NCI-H1436 (cell line): Measurements from ENCODE around the gene FARS2.
"Not testable (repeated sequence)": the region's sequence is repeated elsewhere in the genome, so short reads cannot be mapped to it uniquely, and the experiment has no call there.

ENCODE experiments used
- DNase-seq: peaks from one replicate; lab custom pipeline; 2025; lab: John Stamatoyannopoulos, UW

FARS2 gene

DNA sequence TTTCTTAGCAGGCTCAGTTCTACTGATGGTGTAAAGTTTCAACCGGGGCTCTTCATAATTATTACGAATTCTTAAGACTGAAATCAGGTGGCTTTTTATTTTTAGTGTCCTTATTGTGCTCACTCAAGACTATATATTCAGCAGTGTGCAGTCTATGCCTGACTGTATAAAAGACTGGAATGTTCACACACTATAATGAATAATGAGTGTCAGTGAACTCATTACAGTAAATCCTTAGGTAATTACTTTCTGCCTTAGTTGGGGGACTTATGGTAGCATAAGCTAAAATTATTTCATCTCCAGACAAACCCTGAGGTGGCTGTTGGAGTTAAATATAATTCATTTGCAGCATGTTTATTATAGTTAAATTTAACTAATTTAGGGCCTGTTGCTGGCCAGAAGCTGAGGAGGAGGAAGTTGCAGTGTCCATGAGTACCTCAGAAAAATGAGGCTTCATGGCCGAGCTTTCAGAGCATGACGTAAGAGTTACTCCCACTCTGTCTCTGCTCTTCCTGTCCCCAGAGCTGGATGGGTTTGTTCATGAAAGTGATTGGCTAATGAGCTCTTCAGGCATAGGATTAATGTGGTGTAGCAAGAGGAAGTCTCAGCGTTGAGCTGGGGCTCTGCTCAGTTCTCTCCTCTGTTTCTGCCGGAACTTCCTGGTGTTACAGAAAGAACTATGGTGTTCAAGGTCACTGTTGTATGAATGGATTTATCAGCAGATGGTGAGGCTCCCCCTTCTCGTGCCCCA is 409.7 kb downstream of the FARS2 start:
- DNase-seq = peak; percentile 10

DNA sequence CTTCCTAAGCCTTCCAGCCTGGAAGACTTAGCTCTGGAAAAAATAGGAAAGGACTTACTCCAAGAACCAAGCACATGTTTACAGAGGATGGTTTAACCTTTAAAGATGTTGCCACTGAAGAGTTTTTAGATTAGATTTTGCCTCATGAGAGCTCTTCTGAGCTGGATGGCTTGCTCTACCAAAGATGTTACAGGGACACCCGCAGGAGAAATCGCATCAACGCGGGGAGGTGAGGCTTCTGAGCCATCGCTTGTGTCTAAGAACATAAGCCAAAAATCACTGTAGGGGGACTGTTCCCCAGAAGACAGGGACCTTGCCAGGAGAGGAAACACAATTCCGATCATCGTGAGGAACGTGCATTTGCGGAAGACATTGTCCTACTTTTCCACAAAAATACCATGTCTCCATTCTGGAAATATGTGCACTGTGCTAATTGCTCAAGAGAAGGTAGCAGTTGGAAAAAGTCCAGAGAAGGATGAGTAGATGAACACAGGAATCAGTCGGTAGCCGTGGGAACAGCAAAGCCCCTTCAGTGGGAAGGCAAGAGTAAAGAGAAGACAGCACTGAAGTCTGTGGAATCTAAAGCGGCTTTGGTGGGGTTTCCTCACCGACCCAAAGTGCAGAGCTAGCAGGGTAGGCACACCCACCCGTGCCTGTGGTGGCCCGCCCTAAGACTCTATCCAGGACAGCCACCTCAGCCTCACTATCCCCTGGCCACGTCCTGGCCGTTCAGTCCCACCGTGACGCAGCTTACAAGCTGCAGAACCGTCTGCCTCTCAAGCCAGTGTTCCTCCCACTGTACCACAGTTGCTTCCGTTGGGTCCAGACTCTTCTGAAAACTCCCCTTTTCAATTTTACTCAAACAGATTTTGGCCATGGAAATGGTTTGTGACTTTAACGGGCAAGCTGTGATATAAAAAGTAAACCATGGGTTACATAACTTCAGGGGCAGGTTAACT is 410.6 kb downstream of the FARS2 start:
- no peak for DNase-seq

DNA sequence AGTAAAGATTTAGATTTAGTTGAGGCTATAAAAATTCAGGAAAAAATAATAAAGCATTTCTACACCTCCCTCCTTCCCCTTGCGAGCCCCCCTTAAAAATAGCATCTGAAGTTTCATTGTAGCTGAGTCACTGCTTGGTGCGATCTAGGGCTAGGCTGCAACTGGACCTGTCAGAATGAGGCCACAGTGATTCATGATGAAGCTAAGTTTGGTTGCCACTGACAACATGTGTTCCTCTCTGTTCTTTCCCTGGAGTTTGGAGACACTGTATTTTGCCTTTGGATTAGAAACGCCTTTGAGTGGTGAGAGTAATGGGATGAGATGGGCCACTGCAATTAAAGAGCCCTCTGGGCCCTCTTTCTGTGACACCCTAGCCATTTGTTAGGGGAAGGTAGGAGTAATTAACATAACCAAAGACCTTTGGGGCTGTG is 411.3 kb downstream of the FARS2 start:
- no peak for DNase-seq

DNA sequence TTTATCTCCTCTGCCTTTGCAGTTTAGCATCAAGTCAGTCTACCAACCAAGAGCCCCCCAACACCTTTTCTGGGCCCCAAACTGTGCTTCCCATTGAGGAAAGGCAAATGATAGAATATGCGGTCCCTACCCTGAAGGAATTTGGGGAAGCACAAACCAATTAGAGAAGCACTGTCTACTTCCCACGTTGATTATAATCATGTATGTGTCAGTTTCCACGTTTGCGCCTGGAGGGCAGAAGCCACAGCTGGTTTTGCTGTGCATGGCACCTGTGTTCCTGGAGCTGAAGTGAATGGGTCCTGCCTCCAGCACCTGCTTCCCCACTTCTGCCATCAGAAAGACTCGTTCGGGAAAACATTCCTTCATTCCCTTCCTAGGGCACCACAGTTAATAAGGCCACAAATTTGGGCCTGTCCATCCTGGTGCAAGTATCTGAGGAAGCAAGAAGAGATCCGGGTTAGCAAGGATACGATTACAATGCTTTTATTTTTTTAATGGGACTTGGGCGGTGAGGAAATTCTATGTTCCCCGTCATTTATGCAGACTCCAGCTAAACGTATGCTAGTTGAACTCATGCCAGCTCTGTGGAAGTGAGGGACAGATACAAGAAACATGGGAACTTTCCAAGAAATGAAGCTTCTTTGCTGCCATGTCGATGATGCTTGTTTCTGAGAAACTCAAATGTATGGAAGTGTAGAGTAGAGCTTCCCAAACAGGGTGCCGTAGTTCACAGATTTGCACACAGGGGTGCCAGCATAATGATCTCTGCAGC is 411.9 kb downstream of the FARS2 start:
- no peak for DNase-seq

DNA sequence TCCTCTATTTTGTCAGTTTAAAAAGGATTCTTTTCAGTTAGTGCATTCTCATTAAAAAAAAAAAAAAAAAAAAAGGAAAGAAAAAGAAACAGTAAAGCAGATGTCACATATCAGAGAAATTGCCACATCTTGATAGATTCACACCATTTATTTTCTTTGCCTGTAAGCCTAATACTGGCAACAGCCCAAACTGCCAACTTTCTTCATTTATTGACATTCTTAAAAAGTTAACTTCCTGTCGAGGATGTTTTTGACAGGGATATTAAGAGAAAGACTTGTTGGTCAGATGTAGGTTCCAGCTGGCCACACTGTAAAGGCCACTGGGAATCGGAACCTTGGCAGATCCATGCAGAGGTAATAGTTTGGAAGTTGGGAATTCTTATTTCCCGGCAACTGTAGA is 412.8 kb downstream of the FARS2 start:
- DNase-seq = no peak

DNA sequence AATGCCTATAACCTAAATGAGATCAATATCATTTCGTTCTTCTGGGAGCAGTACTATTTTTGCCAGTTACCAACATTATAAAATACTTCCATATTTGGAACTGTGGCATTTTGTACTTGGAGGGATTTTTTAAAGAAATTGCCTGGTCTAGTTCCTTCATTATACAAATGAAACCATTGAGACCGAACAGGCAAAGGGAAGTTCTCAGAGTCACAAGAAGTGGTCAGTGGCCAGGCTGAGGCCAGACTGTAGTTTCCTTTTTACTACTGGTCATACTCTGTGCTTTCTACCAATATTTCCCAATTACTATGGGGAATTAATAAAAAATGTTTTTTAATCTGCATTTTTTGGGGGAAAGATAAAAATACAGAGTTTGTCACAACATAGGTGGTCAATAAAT is 413.4 kb downstream of the FARS2 start:
- DNase-seq = no peak

DNA sequence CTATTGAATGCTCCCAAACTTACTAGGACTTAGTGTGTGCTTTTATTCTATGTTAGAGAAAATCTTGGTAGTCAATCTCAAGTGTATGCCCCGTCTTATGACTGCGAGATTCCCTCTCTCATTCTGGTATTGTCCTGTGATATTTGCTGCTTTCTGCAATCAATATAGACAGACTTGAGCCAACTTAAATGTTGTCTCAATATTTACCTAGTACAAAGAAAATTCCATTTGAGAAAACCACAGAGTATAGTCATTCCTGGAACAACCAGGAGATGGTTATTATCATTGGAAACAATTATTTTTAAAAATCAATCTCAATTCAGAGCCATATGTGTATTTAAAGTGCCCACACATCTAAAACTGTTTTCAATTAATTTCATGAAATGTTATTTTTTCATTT is 415.4 kb downstream of the FARS2 start:
- DNase-seq = no peak

DNA sequence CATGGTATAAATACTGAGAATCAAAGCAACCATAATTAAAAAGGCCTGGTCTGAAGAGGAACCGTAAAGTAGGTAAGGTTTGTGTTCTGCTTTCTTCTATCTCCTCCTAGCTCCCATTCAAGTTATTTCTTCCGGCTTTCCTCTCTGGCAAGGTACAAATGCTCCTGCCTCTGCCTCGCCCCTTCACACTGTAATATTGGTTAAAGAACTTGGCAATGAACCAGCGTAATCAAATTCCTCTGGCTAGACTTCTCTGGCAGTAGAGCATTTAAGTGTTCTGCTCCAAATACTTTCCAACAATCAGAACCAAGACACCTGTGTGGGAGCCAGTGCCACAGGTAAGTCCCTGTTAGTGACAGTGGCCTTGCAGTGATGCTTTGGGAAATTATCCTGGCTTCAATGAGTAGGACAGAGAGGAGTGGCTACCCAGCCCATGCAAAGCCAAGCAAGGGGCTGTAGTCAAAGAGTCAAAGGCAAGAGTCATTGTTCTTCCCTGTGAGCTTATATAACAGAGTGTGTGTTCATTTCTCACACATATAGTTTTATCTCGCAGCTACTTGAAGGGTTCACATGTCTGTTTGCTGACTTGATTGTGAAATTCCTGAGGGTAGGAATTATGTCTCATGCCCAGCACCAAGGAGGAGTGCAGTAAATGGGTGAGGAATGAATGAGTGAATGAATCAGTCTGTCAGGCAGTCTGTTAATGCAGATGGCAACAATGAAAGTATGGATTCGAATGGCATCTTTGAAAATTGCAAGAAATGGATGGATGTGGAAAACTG is 416.1 kb downstream of the FARS2 start:
- no peak for DNase-seq

DNA sequence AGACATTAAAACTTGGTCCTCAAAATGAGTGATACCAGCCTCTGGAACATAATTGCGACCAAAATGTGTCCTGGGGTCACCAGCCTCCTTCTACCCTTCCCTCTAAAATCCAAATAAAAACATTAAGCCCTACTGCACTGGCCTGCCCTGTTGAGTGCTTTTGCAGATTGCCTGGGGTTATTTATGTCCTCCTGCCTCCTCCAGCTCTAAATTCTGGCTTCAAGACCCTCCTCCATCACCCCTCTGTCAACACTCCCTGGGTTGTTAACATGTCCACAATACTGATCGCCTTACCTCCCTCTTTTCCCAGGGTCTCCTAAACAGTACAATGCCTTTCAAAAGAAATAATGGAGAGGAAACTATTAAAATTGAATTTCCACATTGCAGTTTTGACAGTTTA is 418.0 kb downstream of the FARS2 start:
- DNase-seq = no peak

DNA sequence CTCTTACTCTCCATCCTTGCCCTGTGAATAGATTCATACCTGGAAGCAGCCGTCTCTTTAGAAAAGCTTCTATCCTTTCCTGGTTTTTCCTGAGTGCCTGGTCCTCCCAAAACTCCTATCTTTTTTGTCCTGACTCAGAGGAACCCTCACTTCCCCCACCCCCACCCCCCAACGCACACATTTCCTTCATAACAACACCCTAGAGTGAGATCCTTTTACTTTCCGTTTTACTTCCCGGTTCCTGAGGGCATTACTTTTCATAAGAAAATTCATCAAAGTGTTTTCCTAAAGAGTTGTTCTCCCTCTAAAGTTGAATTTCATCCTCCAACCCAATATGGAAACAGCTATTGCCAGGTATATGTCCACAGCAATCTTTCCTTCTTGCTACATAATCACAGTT is 418.4 kb downstream of the FARS2 start:
- no peak for DNase-seq

DNA sequence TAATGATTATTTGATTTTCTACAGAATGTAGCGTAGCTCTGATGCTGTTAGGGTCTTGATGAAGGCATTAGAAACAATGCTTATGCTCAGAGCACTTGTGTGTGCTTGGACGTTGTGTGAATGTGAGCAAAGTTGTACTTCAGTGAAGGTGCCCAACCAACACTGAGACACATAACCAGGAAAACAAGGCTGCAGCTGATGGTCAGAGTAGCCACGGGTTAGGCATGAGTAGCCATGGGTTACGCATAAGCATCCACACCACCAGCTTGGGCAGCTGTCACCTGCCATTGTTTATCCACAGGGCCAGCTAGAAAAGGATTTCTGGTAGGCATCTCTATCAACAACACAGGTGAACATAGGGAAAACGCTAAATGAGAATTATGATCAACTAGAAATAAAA is 418.8 kb downstream of the FARS2 start:
- DNase-seq = no peak

DNA sequence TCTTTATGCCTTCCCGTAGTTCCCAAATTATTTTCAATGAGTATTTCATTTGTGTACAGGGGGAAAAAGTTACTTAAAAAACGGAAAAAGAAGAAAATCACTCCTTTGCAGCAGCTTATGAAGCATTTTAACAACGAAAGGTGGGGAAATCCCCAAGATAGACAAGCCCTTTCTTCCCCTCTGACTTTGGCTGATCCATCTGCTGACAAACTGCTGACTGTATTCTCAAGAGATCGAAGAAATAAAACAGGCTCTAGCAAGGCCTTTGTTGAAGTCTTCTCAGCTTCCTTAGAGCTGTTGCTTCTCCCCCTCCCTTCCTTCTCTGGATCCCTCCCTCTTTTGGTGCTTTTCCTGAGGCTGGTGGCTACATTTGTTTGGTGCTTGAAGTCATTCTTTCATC is 420.2 kb downstream of the FARS2 start:
- DNase-seq = no peak

DNA sequence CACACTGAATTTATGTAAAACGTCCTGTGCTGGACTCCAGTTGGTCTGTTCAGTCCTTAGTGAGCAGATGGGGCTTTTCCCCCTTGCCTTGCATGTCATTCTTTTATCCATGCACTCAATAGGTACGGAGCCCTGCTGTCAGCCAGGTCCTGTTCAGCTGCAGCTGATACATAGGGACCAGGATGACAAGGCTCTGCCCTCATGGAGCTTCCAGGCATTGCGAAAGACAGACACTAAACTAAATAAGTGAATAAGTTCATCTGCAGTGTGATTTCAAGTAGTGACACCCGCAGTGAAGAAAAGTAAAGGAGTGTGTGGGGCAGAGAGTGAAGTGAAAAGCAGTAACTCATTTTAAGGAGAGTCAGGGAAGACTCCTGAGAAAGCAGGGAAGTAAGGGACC is 421.2 kb downstream of the FARS2 start:
- no peak for DNase-seq

DNA sequence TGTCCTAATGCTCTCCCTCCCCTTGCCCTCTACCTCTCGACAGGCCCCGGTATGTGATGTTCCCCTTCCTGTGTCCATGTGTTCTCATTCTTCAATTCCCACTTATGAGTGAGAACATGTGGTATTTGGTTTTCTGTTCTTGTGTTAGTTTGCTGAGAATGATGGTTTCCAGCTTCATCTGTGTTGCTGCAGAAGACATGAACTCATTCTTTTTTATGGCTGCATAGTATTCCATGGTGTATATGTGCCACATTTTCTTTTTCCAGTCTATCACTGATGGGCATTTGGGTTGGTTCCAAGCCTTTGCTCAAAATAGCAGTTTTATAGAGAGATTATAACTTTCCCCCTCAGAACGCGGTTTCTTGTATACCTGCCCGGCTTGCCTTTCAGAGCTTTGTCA is 422.4 kb downstream of the FARS2 start:
- not testable (repeated sequence) for DNase-seq

DNA sequence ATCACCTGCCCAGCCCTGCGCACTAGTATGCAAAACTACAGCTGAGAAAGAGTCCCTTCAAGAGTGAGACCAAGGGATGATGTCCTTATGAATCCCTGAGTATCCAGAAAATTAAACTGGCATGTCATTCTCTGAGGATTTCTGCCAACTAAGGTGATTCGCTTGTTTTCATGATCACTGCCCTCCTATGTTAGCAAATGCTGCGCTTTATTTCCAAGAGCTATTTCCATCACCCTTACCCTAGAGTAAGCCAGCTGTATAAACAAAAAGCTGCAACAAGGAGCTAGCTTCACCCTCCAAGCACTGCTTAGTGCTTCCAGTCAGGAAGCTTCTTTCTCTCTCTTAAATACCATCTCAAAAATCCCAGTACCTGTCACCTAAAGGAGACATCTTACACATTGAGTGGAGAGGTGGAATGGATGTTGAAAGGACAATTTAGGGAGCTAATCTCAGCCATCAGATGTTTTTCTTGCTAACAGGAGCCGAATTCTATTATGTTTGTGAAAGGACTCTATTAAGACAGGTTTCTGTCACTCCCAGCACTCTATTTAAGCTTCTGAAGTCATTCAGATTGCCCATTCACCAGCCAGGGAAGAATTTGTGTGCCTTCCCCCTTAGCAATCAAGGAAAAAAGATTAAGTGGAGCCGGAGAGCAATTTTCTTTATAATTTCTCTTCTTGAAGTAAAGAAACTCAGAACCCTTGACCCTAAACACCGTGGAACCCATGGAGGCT is 423.2 kb downstream of the FARS2 start:
- no peak for DNase-seq

DNA sequence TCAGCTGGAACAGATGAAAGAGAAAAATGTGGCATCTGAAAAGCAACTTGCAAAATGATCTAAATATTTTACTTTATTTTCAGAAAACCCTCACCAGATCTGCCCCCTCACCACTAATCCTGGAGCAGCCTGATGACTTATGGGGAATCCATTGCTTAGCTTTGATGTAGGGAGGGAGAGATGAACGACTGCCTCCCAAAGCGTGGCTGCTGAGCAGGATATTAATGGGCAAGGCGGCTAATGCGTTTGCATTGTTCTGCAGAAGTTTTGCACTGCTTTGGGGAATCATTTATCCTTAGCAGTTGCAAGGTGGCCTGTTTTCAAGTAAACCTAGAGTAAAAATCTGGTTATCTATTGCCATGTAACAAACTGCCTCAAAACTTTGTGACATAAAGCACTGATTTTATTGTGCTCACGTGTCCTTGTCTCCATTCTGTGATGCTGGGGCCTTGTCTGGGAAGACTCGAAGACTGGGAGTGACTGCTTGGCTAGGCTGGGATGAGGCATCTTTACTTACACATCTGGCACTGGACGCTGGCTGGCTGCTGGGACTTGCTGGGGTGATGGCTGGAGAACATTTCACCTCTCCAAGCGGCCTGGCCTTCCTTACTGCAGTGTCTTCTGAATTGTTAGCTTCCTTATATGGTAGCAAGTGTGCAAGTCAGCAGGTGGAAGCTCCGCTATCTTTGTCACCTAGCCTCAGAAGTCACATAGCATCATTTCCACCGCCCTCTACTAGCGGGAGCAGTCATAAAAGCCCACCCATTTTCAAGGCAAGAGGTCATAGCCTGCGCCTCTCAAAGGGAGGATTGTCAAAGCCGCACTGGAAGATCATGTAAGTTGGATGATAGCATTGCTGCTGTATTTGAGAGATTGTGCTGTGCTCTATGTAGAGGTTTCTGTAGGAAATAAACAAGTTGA is 432.2 kb downstream of the FARS2 start:
- DNase-seq = no peak

DNA sequence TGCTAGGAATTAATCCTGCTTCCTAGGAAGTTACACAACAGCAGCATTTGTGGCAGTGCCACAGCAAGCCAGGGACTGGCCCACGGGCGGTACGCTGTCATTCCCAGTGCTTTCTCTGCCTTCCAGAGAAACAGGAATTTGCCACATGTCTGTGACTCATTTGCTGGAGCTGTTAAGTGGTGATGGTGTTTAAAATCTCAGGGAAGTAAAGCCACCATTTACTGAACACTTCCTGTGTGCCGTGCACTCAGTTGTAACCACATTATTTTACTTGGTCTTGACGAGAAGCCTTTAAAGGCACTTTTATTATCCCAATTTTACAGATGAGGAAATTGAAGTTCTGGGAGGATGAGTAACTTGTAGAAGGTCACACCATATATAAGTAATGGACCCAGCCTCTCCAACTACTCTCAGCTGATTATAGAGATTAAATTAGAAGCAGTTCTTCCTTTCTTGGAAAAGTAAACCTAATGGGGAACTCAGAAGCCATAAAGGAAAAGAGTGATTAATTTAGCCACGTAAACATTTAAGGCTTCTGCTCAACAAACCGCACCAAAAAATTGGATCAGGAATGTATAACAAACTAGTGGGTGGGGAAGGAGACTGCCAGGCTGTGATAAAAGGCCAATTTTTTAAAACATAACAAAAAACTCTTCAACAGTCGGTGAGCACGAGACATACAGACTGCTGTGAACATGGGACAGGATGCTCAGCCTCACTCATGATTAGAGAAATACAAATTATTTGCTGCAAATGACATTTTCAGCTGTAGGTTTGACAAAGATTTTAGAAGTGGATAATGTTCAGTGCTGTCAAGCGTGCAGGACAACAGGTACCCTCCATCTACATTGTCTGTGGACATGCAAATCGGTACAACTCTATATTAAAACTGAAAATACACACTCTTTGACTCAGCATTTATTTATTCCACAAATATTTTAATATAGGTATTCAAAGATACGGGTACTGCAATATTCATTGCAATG is 434.2 kb downstream of the FARS2 start:
- no peak for DNase-seq

DNA sequence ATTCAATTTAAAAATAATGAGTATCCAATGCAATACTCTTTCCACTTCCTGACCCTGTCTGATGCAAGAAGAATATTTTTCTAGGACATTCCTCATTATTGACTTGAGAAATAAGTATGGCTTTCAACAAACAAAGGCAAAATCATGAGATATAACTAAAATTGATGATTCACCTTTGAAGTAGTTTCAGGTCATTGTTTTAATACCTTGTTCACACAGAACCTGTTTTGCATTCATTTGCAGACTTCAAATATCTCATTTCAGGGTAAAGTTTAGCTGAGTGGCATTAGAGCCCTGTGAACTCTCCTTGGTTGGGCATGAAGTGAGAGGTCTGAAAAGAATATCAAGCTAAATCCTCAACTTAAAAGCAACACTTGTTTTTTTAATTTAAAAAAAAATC is 436.2 kb downstream of the FARS2 start:
- no peak for DNase-seq

DNA sequence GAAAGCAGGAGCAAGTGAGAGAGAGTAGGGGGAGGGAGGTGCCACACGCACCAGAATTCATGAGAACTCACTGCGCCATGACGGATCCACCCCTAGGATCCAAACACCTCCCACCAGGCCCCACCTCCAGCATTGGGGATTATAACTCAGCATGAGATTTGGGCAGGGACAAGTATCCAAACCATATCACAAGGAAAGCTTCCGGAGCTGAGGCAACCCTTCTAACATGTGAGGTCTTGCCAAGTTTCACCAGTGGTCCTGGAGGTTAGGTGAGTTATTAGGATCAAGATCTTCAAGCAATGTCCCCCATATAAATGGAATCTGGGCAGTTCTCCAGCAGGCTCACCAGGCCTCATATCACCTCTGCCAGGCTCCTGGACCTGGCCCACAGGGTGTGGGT is 437.0 kb downstream of the FARS2 start:
- no peak for DNase-seq
